Fibroblast of mammary gland (primary cell): ENCODE results near the gene SLC20A1.

Source experiments
- DNase-seq: peaks from one replicate; pipeline ENCODE4 v3.0.0-alpha.2; 2010; ENCODE audit warnings: low read depth
- H3K4me3 ChIP-seq: 2 replicates; pipeline ENCODE4 v1.5.1; 2011; ENCODE audit warnings: low read depth, mild to moderate bottlenecking, low read length, moderate library complexity; ENCODE audit not compliant: control insufficient read depth
- CTCF ChIP-seq: conservative IDR thresholded peaks from 2 replicates; pipeline ENCODE4 v1.5.1; 2011; ENCODE audit warnings: low read depth, low read length, inconsistent platforms; ENCODE audit not compliant: control insufficient read depth, insufficient read depth

The SLC20A1 gene

GRCh38 chr2:112692918-112693317 lies 47.2 kb downstream of the SLC20A1 start:
- no peak for TF ChIP-seq CTCF
- H3K4me3 ChIP-seq: no peak overlapping the region
- no peak for DNase-seq

GRCh38 chr2:112693596-112693995 lies 47.9 kb downstream of the SLC20A1 start:
- TF ChIP-seq CTCF: no peak
- no peak for DNase-seq

GRCh38 chr2:112694182-112694581 lies 48.4 kb downstream of the SLC20A1 start:
- TF ChIP-seq CTCF: no peak
- no peak overlapping the region for H3K4me3 ChIP-seq
- no peak for DNase-seq

More at GRCh38 chr2:112693596-112693995, 47.9 kb downstream of the SLC20A1 start:
- no peak overlapping the region for H3K4me3 ChIP-seq

GRCh38 chr2:112698834-112699515 lies 53.2 kb downstream of the SLC20A1 start:
- DNase-seq: no peak
- TF ChIP-seq CTCF: no peak
- no peak overlapping the region for H3K4me3 ChIP-seq

- no peak overlapping the region for H3K4me3 ChIP-seq
- no peak for TF ChIP-seq CTCF
- no peak for DNase-seq
Measured at GRCh38 chr2:112699984-112700667, 54.4 kb downstream of the SLC20A1 start.

- DNase-seq: no peak
- TF ChIP-seq CTCF: no peak
- H3K4me3 ChIP-seq: no peak overlapping the region
Measured at GRCh38 chr2:112701052-112701451, 55.3 kb downstream of the SLC20A1 start.
